HepG2 (cell line): ENCODE data around the gene HSPB2. TPM values are rescaled to one million over a fixed set of nuclear protein-coding genes. Genes with fewer than 3 reads are reported as not detected.

Experiments
- ELF1 ChIP-seq: sonication (generic); formaldehyde crosslinking; IDR thresholded peaks from 2 replicates; pipeline ENCODE4 v1.4.0; 2020; ENCODE audit warnings: missing genetic modification reagents
- HNRNPL ChIP-seq: fragments of 200-400 bp; formaldehyde crosslinking; IDR thresholded peaks from 2 replicates; pipeline ENCODE4 v1.6.1; 2017; ENCODE audit warnings: mild to moderate bottlenecking, low read depth, low read length
- IRX3 ChIP-seq: sonication (generic); formaldehyde crosslinking; IDR thresholded peaks from 2 replicates; pipeline ENCODE4 v1.8.1; 2023; ENCODE audit warnings: mild to moderate bottlenecking, low read depth, missing genetic modification reagents, borderline replicate concordance
- KMT2B ChIP-seq: IDR thresholded peaks from 2 replicates; pipeline ENCODE4 v1.6.1; 2016; ENCODE audit warnings: missing genetic modification reagents, missing compliant biosample characterization
- MIER3 ChIP-seq: IDR thresholded peaks from 2 replicates; pipeline ENCODE4 v1.6.1; 2016; ENCODE audit warnings: missing compliant biosample characterization, borderline replicate concordance
- ZFP36L2 ChIP-seq: sonication (generic); formaldehyde crosslinking; IDR thresholded peaks from 2 replicates; pipeline ENCODE4 v1.4.0; 2020; ENCODE audit warnings: missing genetic modification reagents
- ZNF251 ChIP-seq: sonication (generic); formaldehyde crosslinking; IDR thresholded peaks from 2 replicates; pipeline ENCODE4 v1.9.0; 2021; ENCODE audit warnings: mild to moderate bottlenecking, missing genetic modification reagents
- ZNF556 ChIP-seq: sonication (generic); formaldehyde crosslinking; IDR thresholded peaks from 2 replicates; pipeline ENCODE4 v1.4.0; 2020; ENCODE audit warnings: mild to moderate bottlenecking, missing genetic modification reagents, borderline replicate concordance
- ZNF775 ChIP-seq: sonication (generic); formaldehyde crosslinking; IDR thresholded peaks from 2 replicates; pipeline ENCODE4 v1.4.0; 2020; ENCODE audit warnings: missing genetic modification reagents, mild to moderate bottlenecking, moderate library complexity, borderline replicate concordance
- polyA plus RNA-seq, 8 experiments: library from polyadenylated mRNA; depleted of rRNA in 3 of 8; stranded (reverse) in 7 of 8; unstranded in 1 of 8; fragments of >200 nt; fragmentation: Illumina TruSeq in 4 of 8; extraction: Trizol in 4 of 8; gene quantifications; 2 replicates each; pipeline versions ENCODE4 v1.2.1 to v1.2.3, GENCODE V29; 2011 to 2016; ENCODE audit warnings: low read depth in 4 of 8, missing spikeins in 1 of 8, mixed read lengths in 1 of 8; ENCODE audit not compliant: insufficient read depth in 1 of 8
- total RNA-seq, 5 experiments: library from RNA; depleted of rRNA; stranded (reverse); fragments of >200 nt; fragmentation: Illumina TruSeq; extraction: Trizol; gene quantifications; 2 replicates each; pipeline ENCODE4 v1.2.3, GENCODE V29; 2016; ENCODE audit warnings: low read depth in 1 of 5
- TF ChIP-seq, protein P1 (sequence below): sonication (generic); formaldehyde crosslinking; IDR thresholded peaks from 2 replicates; pipeline ENCODE4 v1.5.1; 2020; ENCODE audit warnings: mild to moderate bottlenecking, missing genetic modification reagents, borderline replicate concordance
- TF ChIP-seq, protein P2 (sequence below): sonication (generic); formaldehyde crosslinking; IDR thresholded peaks from 2 replicates; pipeline ENCODE4 v1.5.0; 2020; ENCODE audit warnings: missing genetic modification reagents

HSPB2 gene
- total and polyA plus RNA-seq, 2 of the 13 experiments (the other 11 are each of a cell fraction or from before 2014, with no cell fraction given) = 0.04 TPM; not detected in 1

DNA sequence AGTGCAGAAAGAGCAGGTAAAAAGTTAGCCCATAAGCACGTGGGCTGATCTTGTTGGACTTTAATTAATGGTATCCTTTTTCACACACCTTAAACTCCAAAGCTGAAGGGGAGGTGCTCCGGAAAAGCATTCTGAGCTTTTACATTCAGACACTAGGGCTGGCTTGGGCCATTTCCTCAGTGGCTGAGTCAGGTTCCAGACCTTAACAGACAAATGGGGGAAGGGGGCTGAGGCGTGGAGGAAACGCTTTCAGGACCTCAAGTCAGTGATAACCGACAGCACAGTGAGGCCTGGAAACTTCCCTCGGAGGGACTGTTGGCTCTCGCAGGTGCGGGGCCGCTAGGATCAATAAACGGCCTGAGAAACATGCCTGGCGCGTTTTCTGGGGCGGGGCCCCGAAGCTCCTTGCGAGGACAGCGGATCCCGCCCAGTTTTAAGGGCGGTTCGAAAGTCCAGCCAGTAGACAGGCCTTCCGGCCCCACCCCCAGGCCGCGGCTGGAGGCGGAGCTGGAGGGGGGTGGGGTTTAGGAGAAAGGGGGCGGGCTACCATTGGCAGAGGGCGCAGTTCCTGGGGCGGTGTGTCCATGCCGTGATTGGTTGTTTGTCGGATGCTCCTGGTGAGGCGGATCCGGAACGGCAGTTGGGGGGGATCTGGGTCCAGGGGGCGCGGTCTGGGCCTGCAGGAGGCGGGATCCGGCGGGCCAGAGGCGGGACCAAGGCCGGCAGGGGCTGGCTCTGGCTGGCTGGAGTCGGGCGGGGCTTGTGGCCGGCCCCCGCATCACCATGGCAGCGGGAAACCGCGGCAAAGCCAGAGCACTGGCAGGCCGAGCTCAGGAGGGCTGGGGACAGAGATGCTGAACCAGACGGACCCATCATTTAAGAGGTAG lies 14.2 kb downstream of the HSPB2 start (continued):
- TF ChIP-seq, protein P1, sequence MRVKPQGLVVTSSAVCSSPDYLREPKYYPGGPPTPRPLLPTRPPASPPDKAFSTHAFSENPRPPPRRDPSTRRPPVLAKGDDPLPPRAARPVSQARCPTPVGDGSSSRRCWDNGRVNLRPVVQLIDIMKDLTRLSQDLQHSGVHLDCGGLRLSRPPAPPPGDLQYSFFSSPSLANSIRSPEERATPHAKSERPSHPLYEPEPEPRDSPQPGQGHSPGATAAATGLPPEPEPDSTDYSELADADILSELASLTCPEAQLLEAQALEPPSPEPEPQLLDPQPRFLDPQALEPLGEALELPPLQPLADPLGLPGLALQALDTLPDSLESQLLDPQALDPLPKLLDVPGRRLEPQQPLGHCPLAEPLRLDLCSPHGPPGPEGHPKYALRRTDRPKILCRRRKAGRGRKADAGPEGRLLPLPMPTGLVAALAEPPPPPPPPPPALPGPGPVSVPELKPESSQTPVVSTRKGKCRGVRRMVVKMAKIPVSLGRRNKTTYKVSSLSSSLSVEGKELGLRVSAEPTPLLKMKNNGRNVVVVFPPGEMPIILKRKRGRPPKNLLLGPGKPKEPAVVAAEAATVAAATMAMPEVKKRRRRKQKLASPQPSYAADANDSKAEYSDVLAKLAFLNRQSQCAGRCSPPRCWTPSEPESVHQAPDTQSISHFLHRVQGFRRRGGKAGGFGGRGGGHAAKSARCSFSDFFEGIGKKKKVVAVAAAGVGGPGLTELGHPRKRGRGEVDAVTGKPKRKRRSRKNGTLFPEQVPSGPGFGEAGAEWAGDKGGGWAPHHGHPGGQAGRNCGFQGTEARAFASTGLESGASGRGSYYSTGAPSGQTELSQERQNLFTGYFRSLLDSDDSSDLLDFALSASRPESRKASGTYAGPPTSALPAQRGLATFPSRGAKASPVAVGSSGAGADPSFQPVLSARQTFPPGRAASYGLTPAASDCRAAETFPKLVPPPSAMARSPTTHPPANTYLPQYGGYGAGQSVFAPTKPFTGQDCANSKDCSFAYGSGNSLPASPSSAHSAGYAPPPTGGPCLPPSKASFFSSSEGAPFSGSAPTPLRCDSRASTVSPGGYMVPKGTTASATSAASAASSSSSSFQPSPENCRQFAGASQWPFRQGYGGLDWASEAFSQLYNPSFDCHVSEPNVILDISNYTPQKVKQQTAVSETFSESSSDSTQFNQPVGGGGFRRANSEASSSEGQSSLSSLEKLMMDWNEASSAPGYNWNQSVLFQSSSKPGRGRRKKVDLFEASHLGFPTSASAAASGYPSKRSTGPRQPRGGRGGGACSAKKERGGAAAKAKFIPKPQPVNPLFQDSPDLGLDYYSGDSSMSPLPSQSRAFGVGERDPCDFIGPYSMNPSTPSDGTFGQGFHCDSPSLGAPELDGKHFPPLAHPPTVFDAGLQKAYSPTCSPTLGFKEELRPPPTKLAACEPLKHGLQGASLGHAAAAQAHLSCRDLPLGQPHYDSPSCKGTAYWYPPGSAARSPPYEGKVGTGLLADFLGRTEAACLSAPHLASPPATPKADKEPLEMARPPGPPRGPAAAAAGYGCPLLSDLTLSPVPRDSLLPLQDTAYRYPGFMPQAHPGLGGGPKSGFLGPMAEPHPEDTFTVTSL = no peak
- TF ChIP-seq, protein P2, sequence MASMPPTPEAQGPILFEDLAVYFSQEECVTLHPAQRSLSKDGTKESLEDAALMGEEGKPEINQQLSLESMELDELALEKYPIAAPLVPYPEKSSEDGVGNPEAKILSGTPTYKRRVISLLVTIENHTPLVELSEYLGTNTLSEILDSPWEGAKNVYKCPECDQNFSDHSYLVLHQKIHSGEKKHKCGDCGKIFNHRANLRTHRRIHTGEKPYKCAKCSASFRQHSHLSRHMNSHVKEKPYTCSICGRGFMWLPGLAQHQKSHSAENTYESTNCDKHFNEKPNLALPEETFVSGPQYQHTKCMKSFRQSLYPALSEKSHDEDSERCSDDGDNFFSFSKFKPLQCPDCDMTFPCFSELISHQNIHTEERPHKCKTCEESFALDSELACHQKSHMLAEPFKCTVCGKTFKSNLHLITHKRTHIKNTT (CRISPR knock-in tag) = no peak
- TF ChIP-seq ZNF556 (CRISPR knock-in tag) (peak; percentile 85; the same call in 1 of the 2 replicates), ZNF251 (CRISPR knock-in tag) (no peak), ELF1 (CRISPR knock-in tag) (peak; percentile 51; the same call in 1 of the 2 replicates), ZNF775 (CRISPR knock-in tag) (no peak), ZFP36L2 (CRISPR knock-in tag) (no peak), IRX3 (CRISPR knock-in tag) (no peak; the same call in 1 of the 2 replicates), KMT2B (CRISPR knock-in tag) (peak; percentile 77), HNRNPL (0 out of 2 replicates have a peak, but pooled peaks have one; percentile 32), MIER3 (CRISPR knock-in tag) (no peak; the same call in 1 of the 2 replicates)
